ENCODE data around the gene CIBAR2.
A peak's percentile ranks its signal among the peaks of the same experiment; 100 is the strongest.

DNA sequence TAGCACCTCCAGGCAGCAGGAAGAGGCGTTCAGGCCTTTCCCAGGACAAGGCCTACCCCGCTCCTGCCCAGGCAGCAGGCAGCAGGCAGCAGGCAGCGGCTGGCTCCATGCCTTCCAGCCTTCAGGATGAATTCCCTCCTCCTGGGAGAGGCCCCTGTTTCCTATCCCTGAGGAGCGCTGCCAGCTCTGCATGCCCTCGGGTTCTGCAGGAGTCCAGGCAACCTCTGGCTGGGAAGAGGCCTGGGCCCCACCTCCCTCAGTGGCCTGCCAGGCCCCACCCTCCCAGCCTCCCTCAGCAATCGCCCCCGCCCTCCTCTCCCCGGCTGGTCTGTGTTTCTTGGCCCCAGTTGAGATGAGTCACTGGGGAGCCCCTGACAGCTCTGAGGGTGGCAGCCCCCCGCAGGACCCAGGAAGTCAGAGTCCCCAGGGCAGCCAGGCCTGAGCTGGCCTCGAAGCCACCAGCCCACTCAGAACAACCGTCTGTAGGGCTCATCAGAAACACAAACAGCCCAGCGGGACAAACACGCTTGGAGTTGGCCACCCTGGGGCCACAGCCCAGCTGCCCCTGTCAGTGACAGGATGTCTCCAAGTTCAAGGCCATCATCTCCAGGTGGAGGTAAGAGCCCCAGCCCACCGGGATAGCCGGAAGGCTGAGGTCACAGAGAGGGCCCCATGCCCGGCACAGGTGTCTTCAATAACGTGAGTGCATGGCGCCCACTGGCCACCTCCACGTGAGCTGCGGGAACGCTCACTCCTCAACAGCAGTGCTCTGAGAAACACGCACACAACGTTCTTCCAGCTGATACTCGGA, 39.5 kb upstream of the CIBAR2 start:
- TF ChIP-seq, protein P1, sequence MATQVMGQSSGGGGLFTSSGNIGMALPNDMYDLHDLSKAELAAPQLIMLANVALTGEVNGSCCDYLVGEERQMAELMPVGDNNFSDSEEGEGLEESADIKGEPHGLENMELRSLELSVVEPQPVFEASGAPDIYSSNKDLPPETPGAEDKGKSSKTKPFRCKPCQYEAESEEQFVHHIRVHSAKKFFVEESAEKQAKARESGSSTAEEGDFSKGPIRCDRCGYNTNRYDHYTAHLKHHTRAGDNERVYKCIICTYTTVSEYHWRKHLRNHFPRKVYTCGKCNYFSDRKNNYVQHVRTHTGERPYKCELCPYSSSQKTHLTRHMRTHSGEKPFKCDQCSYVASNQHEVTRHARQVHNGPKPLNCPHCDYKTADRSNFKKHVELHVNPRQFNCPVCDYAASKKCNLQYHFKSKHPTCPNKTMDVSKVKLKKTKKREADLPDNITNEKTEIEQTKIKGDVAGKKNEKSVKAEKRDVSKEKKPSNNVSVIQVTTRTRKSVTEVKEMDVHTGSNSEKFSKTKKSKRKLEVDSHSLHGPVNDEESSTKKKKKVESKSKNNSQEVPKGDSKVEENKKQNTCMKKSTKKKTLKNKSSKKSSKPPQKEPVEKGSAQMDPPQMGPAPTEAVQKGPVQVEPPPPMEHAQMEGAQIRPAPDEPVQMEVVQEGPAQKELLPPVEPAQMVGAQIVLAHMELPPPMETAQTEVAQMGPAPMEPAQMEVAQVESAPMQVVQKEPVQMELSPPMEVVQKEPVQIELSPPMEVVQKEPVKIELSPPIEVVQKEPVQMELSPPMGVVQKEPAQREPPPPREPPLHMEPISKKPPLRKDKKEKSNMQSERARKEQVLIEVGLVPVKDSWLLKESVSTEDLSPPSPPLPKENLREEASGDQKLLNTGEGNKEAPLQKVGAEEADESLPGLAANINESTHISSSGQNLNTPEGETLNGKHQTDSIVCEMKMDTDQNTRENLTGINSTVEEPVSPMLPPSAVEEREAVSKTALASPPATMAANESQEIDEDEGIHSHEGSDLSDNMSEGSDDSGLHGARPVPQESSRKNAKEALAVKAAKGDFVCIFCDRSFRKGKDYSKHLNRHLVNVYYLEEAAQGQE (IDR thresholded peaks at IDR 0.05; ENCODE audit: low read depth, low read length) = no peak
- TF ChIP-seq SIN3A (IDR thresholded peaks at IDR 0.05; ENCODE audit: low read depth, low read length) (no peak), JUNB (IDR thresholded peaks at IDR 0.05) (peak; percentile 45; the same call in 1 of the 2 replicates), CHD2 (IDR thresholded peaks at IDR 0.05; ENCODE audit: borderline replicate concordance, low read depth, low read length) (no peak), CHD1 (IDR thresholded peaks at IDR 0.05; ENCODE audit: low read depth, low read length) (no peak), POLR2A (IDR thresholded peaks at IDR 0.05; ENCODE audit: low read depth, low read length) (no peak), EZH2 (IDR thresholded peaks at IDR 0.05; ENCODE audit: borderline replicate concordance, control insufficient read depth, low read depth, low read length) (no peak), HDGF (IDR thresholded peaks at IDR 0.05) (no peak), ATF7 (IDR thresholded peaks at IDR 0.05; ENCODE audit: low read depth) (no peak), KAT2A (conservative IDR thresholded peaks at IDR 0.05; ENCODE audit: control insufficient read depth, low read depth, low read length) (no peak), HDAC2 (IDR thresholded peaks at IDR 0.05) (no peak)
- TF ChIP-seq, protein P2, sequence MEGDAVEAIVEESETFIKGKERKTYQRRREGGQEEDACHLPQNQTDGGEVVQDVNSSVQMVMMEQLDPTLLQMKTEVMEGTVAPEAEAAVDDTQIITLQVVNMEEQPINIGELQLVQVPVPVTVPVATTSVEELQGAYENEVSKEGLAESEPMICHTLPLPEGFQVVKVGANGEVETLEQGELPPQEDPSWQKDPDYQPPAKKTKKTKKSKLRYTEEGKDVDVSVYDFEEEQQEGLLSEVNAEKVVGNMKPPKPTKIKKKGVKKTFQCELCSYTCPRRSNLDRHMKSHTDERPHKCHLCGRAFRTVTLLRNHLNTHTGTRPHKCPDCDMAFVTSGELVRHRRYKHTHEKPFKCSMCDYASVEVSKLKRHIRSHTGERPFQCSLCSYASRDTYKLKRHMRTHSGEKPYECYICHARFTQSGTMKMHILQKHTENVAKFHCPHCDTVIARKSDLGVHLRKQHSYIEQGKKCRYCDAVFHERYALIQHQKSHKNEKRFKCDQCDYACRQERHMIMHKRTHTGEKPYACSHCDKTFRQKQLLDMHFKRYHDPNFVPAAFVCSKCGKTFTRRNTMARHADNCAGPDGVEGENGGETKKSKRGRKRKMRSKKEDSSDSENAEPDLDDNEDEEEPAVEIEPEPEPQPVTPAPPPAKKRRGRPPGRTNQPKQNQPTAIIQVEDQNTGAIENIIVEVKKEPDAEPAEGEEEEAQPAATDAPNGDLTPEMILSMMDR (IDR thresholded peaks at IDR 0.05 in 2 of 3, conservative IDR thresholded peaks at IDR 0.05 in 1 of 3; ENCODE audit: control insufficient read depth in 2 of 3, extremely low read depth in 1 of 3, insufficient read depth in 1 of 3, low read depth in 3 of 3, low read length in 3 of 3) = no peak
